MM.1S (cell line): Measurements from ENCODE around the gene ACTR1B.
"Not testable (repeated sequence)": the region's sequence is repeated elsewhere in the genome, so short reads cannot be mapped to it uniquely, and the experiment has no call there.

ENCODE experiments used
- DNase-seq: peaks from one replicate; pipeline ENCODE4 v3.0.0-alpha.2; 2015
- H2AFZ ChIP-seq: fragments of 300-600 bp; sonication (generic); 2 replicates; pipeline ENCODE4 v1.6.0; 2016; ENCODE audit warnings: antibody characterized with exemption, low read length
- H3F3A ChIP-seq: fragments of 300-600 bp; sonication (generic); 2 replicates; pipeline ENCODE4 v1.6.1; 2016; ENCODE audit warnings: mild to moderate bottlenecking, antibody characterized with exemption, low read length, moderate library complexity, mixed read lengths; ENCODE audit not compliant: insufficient read depth
- H3K27ac ChIP-seq: fragments of 300-600 bp; sonication (generic); 2 replicates; pipeline ENCODE4 v1.5.1; 2016; ENCODE audit warnings: mild to moderate bottlenecking, low read length
- H3K27me3 ChIP-seq: fragments of 300-600 bp; sonication (generic); replicated peaks from 2 replicates; pipeline ENCODE4 v1.6.0; 2016; ENCODE audit warnings: low read length; ENCODE audit not compliant: insufficient read depth
- H3K36me3 ChIP-seq: fragments of 300-600 bp; sonication (generic); replicated peaks from 2 replicates; pipeline ENCODE4 v1.6.1; 2016; ENCODE audit warnings: mild to moderate bottlenecking, low read length, mixed read lengths; ENCODE audit not compliant: insufficient read depth
- H3K4me1 ChIP-seq: fragments of 300-600 bp; sonication (generic); 2 replicates; pipeline ENCODE4 v1.6.1; 2016; ENCODE audit warnings: low read length, mixed read lengths
- H3K4me2 ChIP-seq: fragments of 300-600 bp; sonication (generic); 2 replicates; pipeline ENCODE4 v1.6.0; 2016; ENCODE audit warnings: low read depth, low read length
- H3K4me3 ChIP-seq: fragments of 300-600 bp; sonication (generic); 2 replicates; pipeline ENCODE4 v1.5.1; 2016; ENCODE audit warnings: low read length, mixed read lengths
- H3K79me2 ChIP-seq: fragments of 300-600 bp; sonication (generic); 2 replicates; pipeline ENCODE4 v1.6.1; 2016; ENCODE audit warnings: mixed run types, low read length, mixed read lengths
- H3K9ac ChIP-seq: fragments of 300-600 bp; sonication (generic); 2 replicates; pipeline ENCODE4 v1.6.1; 2016; ENCODE audit warnings: low read length, mixed read lengths
- H3K9me2 ChIP-seq: fragments of 300-600 bp; sonication (generic); replicated peaks from 2 replicates; pipeline ENCODE4 v1.6.1; 2016; ENCODE audit warnings: mild to moderate bottlenecking, low read length, mixed read lengths; ENCODE audit not compliant: insufficient read depth
- H3K9me3 ChIP-seq: fragments of 300-600 bp; sonication (generic); replicated peaks from 2 replicates; pipeline ENCODE4 v1.6.1; 2016; ENCODE audit warnings: mild to moderate bottlenecking, low read length, mixed read lengths; ENCODE audit not compliant: insufficient read depth
- H4K20me1 ChIP-seq: fragments of 300-600 bp; sonication (generic); 2 replicates; pipeline ENCODE4 v1.6.1; 2016; ENCODE audit warnings: mild to moderate bottlenecking, low read length, moderate library complexity, mixed read lengths; ENCODE audit not compliant: insufficient read depth
- CTCF ChIP-seq: fragments of 300-600 bp; sonication (generic); IDR thresholded peaks from 2 replicates; pipeline ENCODE4 v1.5.1; 2016; ENCODE audit warnings: antibody characterized with exemption, low read length, mixed read lengths
- EZH2 ChIP-seq: fragments of 300-600 bp; sonication (generic); optimal IDR thresholded peaks from 2 replicates; pipeline ENCODE3; 2017; ENCODE audit warnings: low read depth, mild to moderate bottlenecking, antibody characterized with exemption, low read length, mixed read lengths
- EZH2phosphoT487 ChIP-seq: fragments of 300-600 bp; sonication (generic); IDR thresholded peaks from 2 replicates; pipeline ENCODE4 v1.6.1; 2018; ENCODE audit warnings: antibody characterized with exemption, low read length

ACTR1B gene

GRCh38 chr2:97625354-97626048 is 38.3 kb downstream of the ACTR1B start:
- not testable (repeated sequence) for H3F3A ChIP-seq, H3K9ac ChIP-seq, H2AFZ ChIP-seq, H3K4me1 ChIP-seq, DNase-seq, H3K4me3 ChIP-seq, H4K20me1 ChIP-seq, H3K36me3 ChIP-seq, H3K27ac ChIP-seq, H3K4me2 ChIP-seq, H3K27me3 ChIP-seq, H3K9me3 ChIP-seq, H3K9me2 ChIP-seq, H3K79me2 ChIP-seq

- H3K27ac ChIP-seq, H3K4me2 ChIP-seq, H2AFZ ChIP-seq, H3K4me1 ChIP-seq, H4K20me1 ChIP-seq, DNase-seq, H3K79me2 ChIP-seq, H3K36me3 ChIP-seq, H3K9me2 ChIP-seq, H3K4me3 ChIP-seq, H3F3A ChIP-seq, H3K27me3 ChIP-seq, H3K9me3 ChIP-seq, H3K9ac ChIP-seq: not testable (repeated sequence)
Measured at GRCh38 chr2:97622976-97623375, 40.9 kb downstream of the ACTR1B start.

GRCh38 chr2:97620492-97620891 is 43.4 kb downstream of the ACTR1B start:
- not testable (repeated sequence) for H3K4me3 ChIP-seq, H3K79me2 ChIP-seq, H4K20me1 ChIP-seq, H3K4me1 ChIP-seq, H3K9ac ChIP-seq, H3K36me3 ChIP-seq, H3K27ac ChIP-seq, DNase-seq, H3F3A ChIP-seq, H3K27me3 ChIP-seq, H3K4me2 ChIP-seq, H3K9me2 ChIP-seq, H2AFZ ChIP-seq, H3K9me3 ChIP-seq

GRCh38 chr2:97618939-97619827 is 44.7 kb downstream of the ACTR1B start:
- H4K20me1 ChIP-seq, H3K79me2 ChIP-seq, H3K36me3 ChIP-seq, H3K9ac ChIP-seq, H3K4me1 ChIP-seq, H3K9me2 ChIP-seq, H3K27ac ChIP-seq, H3K4me3 ChIP-seq, H3K4me2 ChIP-seq, H3K27me3 ChIP-seq, H2AFZ ChIP-seq, H3K9me3 ChIP-seq, H3F3A ChIP-seq, DNase-seq: not testable (repeated sequence)

GRCh38 chr2:97617911-97618310 is 45.9 kb downstream of the ACTR1B start:
- Histone ChIP-seq H2AFZ (no peak overlapping the region), H3K4me3 (no peak overlapping the region), H3K9me3 (no peaks in the 10 kb centered on the region), H3K9ac (no peak overlapping the region), H4K20me1 (no peaks in the 10 kb centered on the region), H3K4me2 (no peak overlapping the region), H3K27me3 (no peaks in the 10 kb centered on the region), H3K4me1 (no peaks in the 10 kb centered on the region), H3K9me2 (no peaks in the 10 kb centered on the region), H3K79me2 (no peaks in the 10 kb centered on the region), H3F3A (no peaks in the 10 kb centered on the region), H3K27ac (no peak overlapping the region), H3K36me3 (no peaks in the 10 kb centered on the region)
- TF ChIP-seq EZH2phosphoT487 (no peak), CTCF (no peak), EZH2 (no peak)
- DNase-seq, result no peak

- DNase-seq, H3F3A ChIP-seq, H3K27ac ChIP-seq, H4K20me1 ChIP-seq, H3K79me2 ChIP-seq, H3K9ac ChIP-seq, H3K9me3 ChIP-seq, H3K36me3 ChIP-seq, H3K27me3 ChIP-seq, H3K9me2 ChIP-seq, H3K4me1 ChIP-seq, H3K4me2 ChIP-seq, H2AFZ ChIP-seq, H3K4me3 ChIP-seq: not testable (repeated sequence)
Measured at GRCh38 chr2:97615746-97616145, 48.1 kb downstream of the ACTR1B start.

- not testable (repeated sequence) for H3K9me2 ChIP-seq, H2AFZ ChIP-seq, H3K4me3 ChIP-seq, H3K27ac ChIP-seq, H3K36me3 ChIP-seq, H3F3A ChIP-seq, H3K79me2 ChIP-seq, H3K27me3 ChIP-seq, H3K4me2 ChIP-seq, H3K9me3 ChIP-seq, H4K20me1 ChIP-seq, H3K4me1 ChIP-seq, H3K9ac ChIP-seq, DNase-seq
Measured at GRCh38 chr2:97611895-97612294, 51.9 kb downstream of the ACTR1B start.
